Cardiac muscle cell (in vitro differentiated cells and primary cell): ENCODE measurements around the gene MAN1C1. TPM values are rescaled to one million over a fixed set of nuclear protein-coding genes. Genes with fewer than 3 reads are reported as not detected.

Experiments used
- DNase-seq, 2 donors: peaks; one replicate each; pipeline versions ENCODE4 v3.0.0 to v3.0.0-alpha.2; 2010 to 2017; ENCODE audit warnings: low read depth in 1 of 2, low spot score in 1 of 2
- H3K27ac ChIP-seq: fragments of 200-600 bp; sonication (generic); 2 replicates; pipeline ENCODE4 v1.5.1; 2016
- H3K27me3 ChIP-seq: fragments of 200-600 bp; sonication (generic); 2 replicates; pipeline ENCODE4 v1.6.0; 2016; ENCODE audit warnings: control low read depth
- H3K36me3 ChIP-seq: fragments of 200-600 bp; sonication (generic); 2 replicates; pipeline ENCODE4 v1.5.1; 2016; ENCODE audit warnings: control low read depth
- H3K4me1 ChIP-seq: fragments of 200-600 bp; sonication (generic); 2 replicates; pipeline ENCODE4 v1.8.1; 2017; ENCODE audit warnings: low read depth, mild to moderate bottlenecking, mixed run types
- H3K4me3 ChIP-seq: fragments of 200-600 bp; sonication (generic); 2 replicates; pipeline ENCODE4 v1.5.1; 2016; ENCODE audit warnings: mild to moderate bottlenecking
- H3K9me3 ChIP-seq: fragments of 200-600 bp; sonication (generic); 2 replicates; pipeline ENCODE4 v1.5.1; 2017; ENCODE audit warnings: low read depth, mild to moderate bottlenecking, control low read depth
- polyA plus RNA-seq: library from polyadenylated mRNA; unstranded; fragments of >200 nt; fragmentation: Nextera tagmentation; extraction: Ambion mirVana; gene quantifications from 2 replicates; pipeline ENCODE4 v1.2.1, GENCODE V29; 2016
- total RNA-seq: library from RNA; depleted of rRNA; stranded (reverse); fragments of >200 nt; gene quantifications from 2 replicates; pipeline ENCODE4 v1.2.3, GENCODE V29; 2016
- TF ChIP-seq, protein P1 (sequence below): IDR thresholded peaks from 2 replicates; pipeline ENCODE4 v1.5.1; 2012; ENCODE audit warnings: low read depth, mild to moderate bottlenecking, low read length

MAN1C1 gene
- total and polyA plus RNA-seq, 2 experiments from 2014 or later = 88.8 to 118 TPM

DNA sequence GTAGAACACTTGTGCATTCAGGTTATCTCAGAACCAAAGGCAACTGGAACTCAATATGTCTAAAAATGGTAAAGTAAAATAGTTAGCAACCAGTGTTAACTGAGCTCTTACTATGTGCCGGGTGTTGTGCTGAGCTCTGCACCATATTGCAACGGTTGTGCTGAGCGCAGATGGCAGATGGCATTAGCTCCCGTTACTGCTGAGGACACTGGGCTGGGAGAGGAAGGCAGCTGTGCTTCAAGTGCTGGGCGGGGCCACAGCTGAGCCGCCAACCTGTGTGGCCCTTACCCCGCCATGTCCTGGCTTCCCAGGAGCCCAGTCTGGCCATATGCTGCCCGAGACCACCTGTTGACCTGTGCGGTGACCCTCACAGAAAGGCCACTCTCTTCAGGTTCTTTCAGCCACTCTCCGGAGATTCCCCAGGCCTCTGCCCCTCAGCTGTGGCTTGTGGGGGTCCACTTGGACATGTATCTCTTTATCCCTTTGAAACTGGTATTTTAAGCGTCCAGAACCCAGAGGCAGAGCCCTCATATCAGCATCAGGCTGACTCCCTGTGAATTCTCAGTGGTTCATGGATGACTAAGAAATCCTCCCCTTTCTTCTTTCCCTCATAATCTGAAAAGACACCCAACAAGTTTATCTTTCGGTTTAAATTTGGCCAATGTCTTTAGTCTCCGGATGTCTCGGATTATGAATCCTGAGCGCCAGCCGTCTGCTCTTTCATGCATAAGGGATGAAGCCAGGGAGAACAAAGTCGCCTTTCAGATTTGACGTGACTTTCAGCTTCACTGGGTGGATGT is 46.8 kb upstream of the MAN1C1 start:
- TF ChIP-seq, protein P1, sequence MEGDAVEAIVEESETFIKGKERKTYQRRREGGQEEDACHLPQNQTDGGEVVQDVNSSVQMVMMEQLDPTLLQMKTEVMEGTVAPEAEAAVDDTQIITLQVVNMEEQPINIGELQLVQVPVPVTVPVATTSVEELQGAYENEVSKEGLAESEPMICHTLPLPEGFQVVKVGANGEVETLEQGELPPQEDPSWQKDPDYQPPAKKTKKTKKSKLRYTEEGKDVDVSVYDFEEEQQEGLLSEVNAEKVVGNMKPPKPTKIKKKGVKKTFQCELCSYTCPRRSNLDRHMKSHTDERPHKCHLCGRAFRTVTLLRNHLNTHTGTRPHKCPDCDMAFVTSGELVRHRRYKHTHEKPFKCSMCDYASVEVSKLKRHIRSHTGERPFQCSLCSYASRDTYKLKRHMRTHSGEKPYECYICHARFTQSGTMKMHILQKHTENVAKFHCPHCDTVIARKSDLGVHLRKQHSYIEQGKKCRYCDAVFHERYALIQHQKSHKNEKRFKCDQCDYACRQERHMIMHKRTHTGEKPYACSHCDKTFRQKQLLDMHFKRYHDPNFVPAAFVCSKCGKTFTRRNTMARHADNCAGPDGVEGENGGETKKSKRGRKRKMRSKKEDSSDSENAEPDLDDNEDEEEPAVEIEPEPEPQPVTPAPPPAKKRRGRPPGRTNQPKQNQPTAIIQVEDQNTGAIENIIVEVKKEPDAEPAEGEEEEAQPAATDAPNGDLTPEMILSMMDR = no peak
- H3K27me3 ChIP-seq = no peaks in the 10 kb centered on the region
- no peaks in the 10 kb centered on the region for H3K9me3 ChIP-seq
- peak in 1 of 2 donors; percentile 54 for DNase-seq
- peaks cover 16% of the 10 kb centered on the region for H3K4me1 ChIP-seq
- no peak overlapping the region for H3K27ac ChIP-seq
- no peaks in the 10 kb centered on the region for H3K36me3 ChIP-seq
- no peak overlapping the region for H3K4me3 ChIP-seq

DNA sequence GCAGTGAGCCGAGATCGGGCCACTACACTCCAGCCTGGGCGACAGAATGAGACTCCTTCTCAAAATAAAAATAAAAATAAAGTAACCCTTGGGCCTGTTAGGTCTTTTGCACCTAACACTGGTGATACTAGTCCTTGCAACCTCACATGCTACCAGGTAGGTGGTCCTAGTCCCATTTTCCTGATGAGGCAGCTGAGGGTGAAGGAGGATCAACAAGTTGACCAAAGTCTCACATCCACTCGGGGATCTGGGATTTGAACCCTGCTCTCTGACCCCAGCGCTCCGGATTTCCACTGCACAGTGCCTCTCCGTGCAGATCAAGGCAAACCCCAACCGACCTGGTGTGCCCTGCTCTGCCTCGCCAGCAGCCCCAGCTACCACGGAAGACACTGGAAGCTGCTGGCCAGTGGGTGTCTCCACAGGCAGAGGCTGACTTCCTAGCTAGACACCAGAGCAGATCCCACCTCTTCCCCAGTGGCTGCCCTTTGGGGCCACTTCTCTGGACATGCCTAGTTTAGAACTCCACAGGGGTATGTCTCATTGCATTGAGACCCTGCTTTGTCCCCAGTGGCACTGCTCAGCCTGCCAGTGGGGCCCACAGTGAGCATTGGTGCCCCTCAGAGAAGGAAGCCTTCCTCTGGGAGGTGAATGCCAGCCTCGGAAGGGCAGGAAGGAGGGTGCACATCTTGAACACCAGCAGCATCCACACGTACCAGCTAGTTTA is 45.6 kb upstream of the MAN1C1 start:
- no peak for DNase-seq
- Histone ChIP-seq H3K27ac (no peak overlapping the region), H3K36me3 (no peaks in the 10 kb centered on the region), H3K4me1 (peaks cover 19% of the 10 kb centered on the region), H3K9me3 (no peaks in the 10 kb centered on the region), H3K4me3 (no peak overlapping the region), H3K27me3 (no peaks in the 10 kb centered on the region)
- TF ChIP-seq, protein P1 = no peak

DNA sequence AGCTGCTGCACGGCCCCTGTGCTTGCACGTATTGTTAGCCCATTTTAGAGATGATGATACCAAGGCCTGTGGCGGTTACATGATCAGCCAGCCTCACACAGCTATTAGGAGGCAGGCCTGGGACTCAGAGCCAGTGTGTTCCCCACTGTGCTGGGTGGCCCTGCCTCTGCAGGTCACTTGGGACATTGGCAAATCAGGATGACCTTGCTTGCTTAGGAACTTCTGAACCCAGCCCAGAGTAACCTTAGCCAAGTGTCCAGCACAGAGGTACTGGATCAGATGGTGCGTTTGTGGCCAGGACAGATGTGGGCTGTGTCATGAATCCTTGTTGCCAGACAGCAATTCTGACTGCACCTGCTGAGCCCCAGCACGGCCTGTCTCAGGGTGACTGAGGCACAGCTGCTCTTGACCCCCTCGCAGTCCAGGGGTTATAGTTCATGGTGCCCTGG is 45.0 kb upstream of the MAN1C1 start:
- Histone ChIP-seq H3K27ac (no peak overlapping the region), H3K9me3 (no peaks in the 10 kb centered on the region), H3K4me3 (no peak overlapping the region), H3K36me3 (no peaks in the 10 kb centered on the region), H3K27me3 (no peaks in the 10 kb centered on the region), H3K4me1 (peaks cover 14% of the 10 kb centered on the region)
- TF ChIP-seq, protein P1 = no peak
- no peak for DNase-seq

DNA sequence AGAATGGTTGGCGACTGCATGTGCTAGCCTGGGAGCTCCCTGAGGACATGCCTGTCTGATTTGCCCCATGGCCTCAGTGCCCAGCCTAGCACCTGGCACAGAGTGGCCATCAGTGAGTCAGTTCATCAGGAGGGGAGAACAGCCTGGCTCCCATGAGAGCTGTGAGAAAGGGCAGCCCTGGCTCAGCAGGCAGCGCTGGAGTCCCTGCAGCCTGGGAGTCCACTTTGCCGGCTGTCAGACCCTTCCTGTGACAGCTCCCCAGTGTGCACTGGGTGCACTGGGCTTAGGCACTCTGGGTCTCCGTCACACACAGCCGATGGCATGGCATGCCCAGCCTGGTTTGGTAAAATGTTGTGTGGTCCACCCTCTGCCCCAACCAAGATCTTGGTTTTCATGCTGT is 44.5 kb upstream of the MAN1C1 start:
- Histone ChIP-seq H3K9me3 (no peaks in the 10 kb centered on the region), H3K36me3 (no peaks in the 10 kb centered on the region), H3K27ac (no peak overlapping the region), H3K4me3 (no peak overlapping the region), H3K4me1 (peaks cover 8% of the 10 kb centered on the region), H3K27me3 (no peaks in the 10 kb centered on the region)
- TF ChIP-seq, protein P1 = no peak
- no peak for DNase-seq

DNA sequence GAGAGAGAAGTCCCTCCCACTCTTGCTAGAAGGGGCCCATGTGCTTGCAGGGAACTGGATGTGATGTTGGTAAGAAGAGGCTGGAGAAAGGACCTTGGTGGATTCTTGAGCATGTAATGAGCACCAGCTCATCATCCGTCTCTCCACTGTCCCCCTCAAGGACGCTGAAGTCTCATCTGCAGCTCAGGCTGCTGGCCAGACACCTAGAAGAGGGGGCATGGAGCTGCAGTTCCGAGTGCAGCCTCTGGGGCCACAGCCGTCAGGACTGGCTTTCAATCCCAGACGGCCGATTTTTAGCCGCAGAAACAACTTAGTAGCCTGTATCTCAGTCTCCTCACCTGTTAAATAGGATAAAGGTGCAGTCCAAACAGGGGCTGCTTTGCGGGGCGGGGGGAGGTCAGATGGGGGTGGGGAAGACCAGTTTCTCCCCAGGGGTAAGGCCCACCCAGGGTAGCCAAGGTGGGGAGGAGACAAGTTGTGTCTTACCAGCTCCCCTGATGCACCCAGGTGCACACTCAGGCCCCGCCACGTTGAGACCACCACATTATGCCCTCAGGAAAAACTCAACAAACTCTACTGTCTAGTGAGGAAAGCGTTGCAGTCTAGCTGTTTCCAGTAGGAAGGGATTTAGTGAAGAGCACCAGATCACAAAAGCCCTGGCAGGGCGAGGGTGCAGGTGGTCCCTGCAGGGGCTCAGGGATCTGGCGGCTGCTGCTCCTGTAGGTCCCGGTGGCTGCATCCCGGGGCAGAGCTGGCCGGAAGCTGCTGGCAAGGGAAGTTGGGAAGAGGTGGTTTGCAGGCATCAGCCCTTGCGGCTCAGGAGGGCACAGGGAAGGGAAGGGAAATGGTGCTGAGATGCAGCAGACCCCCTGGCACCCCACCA is 43.6 kb upstream of the MAN1C1 start:
- no peaks in the 10 kb centered on the region for H3K27me3 ChIP-seq
- H3K9me3 ChIP-seq = no peaks in the 10 kb centered on the region
- TF ChIP-seq, protein P1 = peak; percentile 82
- no peak overlapping the region for H3K4me3 ChIP-seq
- H3K27ac ChIP-seq = no peak overlapping the region
- DNase-seq = peak; percentile 60 to 69
- peaks cover 4% of the 10 kb centered on the region for H3K4me1 ChIP-seq
- no peaks in the 10 kb centered on the region for H3K36me3 ChIP-seq
